Measurements from ENCODE around the gene FOXP3.

FOXP3 gene

GRCh38 chrX:49211074-49211473 is 53.4 kb downstream of the FOXP3 start:
- DNase-seq: no peak

GRCh38 chrX:49210406-49210805 is 54.1 kb downstream of the FOXP3 start:
- no peak for DNase-seq

- DNase-seq: no peak
Measured at GRCh38 chrX:49209434-49210251, 54.9 kb downstream of the FOXP3 start.

GRCh38 chrX:49208399-49208798 is 56.1 kb downstream of the FOXP3 start:
- DNase-seq: no peak

GRCh38 chrX:49206543-49206942 is 58.0 kb downstream of the FOXP3 start:
- no peak for DNase-seq

- no peak for DNase-seq
Measured at GRCh38 chrX:49205443-49205842, 59.1 kb downstream of the FOXP3 start.

- DNase-seq: no peak
Measured at GRCh38 chrX:49204709-49205108, 59.8 kb downstream of the FOXP3 start.

GRCh38 chrX:49204017-49204416 is 60.5 kb downstream of the FOXP3 start:
- DNase-seq: no peak

- DNase-seq: no peak
Measured at GRCh38 chrX:49203536-49203935, 61.0 kb downstream of the FOXP3 start.

GRCh38 chrX:49202022-49202421 is 62.5 kb downstream of the FOXP3 start:
- DNase-seq: no peak
